ENCODE results near the gene FRAS1. TPM values are rescaled to one million over a fixed set of nuclear protein-coding genes. Genes with fewer than 3 reads are reported as not detected.

Gene FRAS1
- total and polyA plus RNA-seq, 8 donors: 15.3 to 48.9 (median 40.4) TPM

GRCh38 chr4:78039678-78040077 is 17.4 kb upstream of the FRAS1 start:
- H3K27me3 ChIP-seq: no peaks in the 10 kb centered on the region
- ATAC-seq (no peak), DNase-seq (no peak)
- H3K9me3 ChIP-seq: no peaks in the 10 kb centered on the region
- H3K27ac ChIP-seq: no peak overlapping the region
- TF ChIP-seq, protein P1, sequence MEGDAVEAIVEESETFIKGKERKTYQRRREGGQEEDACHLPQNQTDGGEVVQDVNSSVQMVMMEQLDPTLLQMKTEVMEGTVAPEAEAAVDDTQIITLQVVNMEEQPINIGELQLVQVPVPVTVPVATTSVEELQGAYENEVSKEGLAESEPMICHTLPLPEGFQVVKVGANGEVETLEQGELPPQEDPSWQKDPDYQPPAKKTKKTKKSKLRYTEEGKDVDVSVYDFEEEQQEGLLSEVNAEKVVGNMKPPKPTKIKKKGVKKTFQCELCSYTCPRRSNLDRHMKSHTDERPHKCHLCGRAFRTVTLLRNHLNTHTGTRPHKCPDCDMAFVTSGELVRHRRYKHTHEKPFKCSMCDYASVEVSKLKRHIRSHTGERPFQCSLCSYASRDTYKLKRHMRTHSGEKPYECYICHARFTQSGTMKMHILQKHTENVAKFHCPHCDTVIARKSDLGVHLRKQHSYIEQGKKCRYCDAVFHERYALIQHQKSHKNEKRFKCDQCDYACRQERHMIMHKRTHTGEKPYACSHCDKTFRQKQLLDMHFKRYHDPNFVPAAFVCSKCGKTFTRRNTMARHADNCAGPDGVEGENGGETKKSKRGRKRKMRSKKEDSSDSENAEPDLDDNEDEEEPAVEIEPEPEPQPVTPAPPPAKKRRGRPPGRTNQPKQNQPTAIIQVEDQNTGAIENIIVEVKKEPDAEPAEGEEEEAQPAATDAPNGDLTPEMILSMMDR (IDR thresholded peaks at IDR 0.05): no peak
- no peaks in the 10 kb centered on the region for H3K36me3 ChIP-seq
- no peak overlapping the region for H3K4me3 ChIP-seq
- intact Hi-C loops (cut with DNase I): no loop called here
- no peaks in the 10 kb centered on the region for H3K4me1 ChIP-seq

- H3K9me3 ChIP-seq: no peaks in the 10 kb centered on the region
- DNase-seq: no peak
- no peak overlapping the region for H3K4me3 ChIP-seq
- TF ChIP-seq, protein P1 (IDR thresholded peaks at IDR 0.05): no peak
- intact Hi-C loops (cut with DNase I): no loop called here
- H3K36me3 ChIP-seq: no peaks in the 10 kb centered on the region
- ATAC-seq: no peak
- no peaks in the 10 kb centered on the region for H3K27me3 ChIP-seq
- no peaks in the 10 kb centered on the region for H3K4me1 ChIP-seq
- no peak overlapping the region for H3K27ac ChIP-seq
These were observed 16.7 kb upstream of the FRAS1 start for GRCh38 chr4:78040431-78040830.

DNA sequence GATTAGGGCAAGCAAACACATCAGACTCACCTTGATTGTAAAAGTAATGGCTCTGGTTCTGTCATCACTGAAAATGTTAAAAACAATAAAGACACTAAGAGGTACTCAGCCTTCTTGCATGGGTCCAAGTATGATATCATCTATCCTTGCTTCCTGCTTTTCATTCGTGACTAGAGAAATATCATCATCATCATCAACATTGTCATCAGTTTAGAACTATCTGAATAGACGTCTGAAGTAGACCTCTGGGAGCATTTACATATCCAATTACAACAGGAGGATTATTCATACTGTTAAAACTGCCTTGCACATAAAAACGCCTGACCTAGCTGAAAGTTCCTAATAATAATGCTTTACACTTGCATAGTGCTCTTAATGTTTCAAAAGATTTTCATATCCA is 9.8 kb upstream of the FRAS1 start:
- no peak overlapping the region for H3K4me3 ChIP-seq
- TF ChIP-seq, protein P1 (IDR thresholded peaks at IDR 0.05): no peak
- DNase-seq (no peak), ATAC-seq (no peak)
- H3K27me3 ChIP-seq: peaks cover 0 to 6% of the 10 kb centered on the region in 2 donors
- no peaks in the 10 kb centered on the region for H3K9me3 ChIP-seq
- no peaks in the 10 kb centered on the region for H3K36me3 ChIP-seq
- no peaks in the 10 kb centered on the region for H3K4me1 ChIP-seq
- H3K27ac ChIP-seq: no peak overlapping the region
- intact Hi-C loops (cut with DNase I): no loop called here

GRCh38 chr4:78056265-78057129 is 626 bp upstream of the FRAS1 start:
- Histone ChIP-seq H3K27ac (no peak overlapping the region), H3K27me3 (peaks cover 0 to 78% of the 10 kb centered on the region in 2 donors)
- intact Hi-C loops (cut with DNase I): no loop called here

More at GRCh38 chr4:78056265-78057129, 626 bp upstream of the FRAS1 start:
- TF ChIP-seq, protein P1 (IDR thresholded peaks at IDR 0.05): no peak
- H3K9me3 ChIP-seq: no peaks in the 10 kb centered on the region
- peak overlapping the region; percentile 45 to 58 for H3K4me3 ChIP-seq
- DNase-seq (peak; percentile 65 to 88 (median 76)), ATAC-seq (peak; percentile 35)
- H3K36me3 ChIP-seq: no peaks in the 10 kb centered on the region
- H3K4me1 ChIP-seq: peaks cover 3 to 29% of the 10 kb centered on the region in 2 donors
